ENCODE data around the gene ZDHHC19.

The ZDHHC19 gene

DNA sequence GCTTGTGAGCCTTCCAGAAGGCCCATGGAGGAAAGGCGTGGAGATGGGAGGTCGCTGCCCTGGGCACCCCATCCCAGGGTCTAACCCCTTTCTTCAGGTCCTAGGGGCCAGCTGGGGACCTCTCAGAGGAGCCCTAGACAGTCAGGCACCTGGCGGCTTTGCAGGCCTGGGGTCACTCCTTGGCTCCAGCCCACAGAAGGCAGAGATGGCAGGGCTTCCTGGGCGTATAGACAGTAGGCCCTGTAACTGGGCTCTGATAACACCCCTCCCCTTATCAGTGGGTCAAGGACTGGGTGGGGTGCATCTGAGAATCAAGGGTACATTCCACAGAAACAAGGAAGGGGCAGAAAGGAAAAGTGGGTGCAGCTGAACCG is 16.7 kb downstream of the ZDHHC19 start:
- no peak for TF ChIP-seq FOXP2 (optimal IDR thresholded peaks at IDR 0.05; ENCODE audit: borderline replicate concordance, extremely low read depth, extremely low read length, insufficient read depth)
- no peak for TF ChIP-seq SIN3A (IDR thresholded peaks at IDR 0.05; ENCODE audit: borderline replicate concordance, insufficient read depth, low read length)
- TF ChIP-seq REST (IDR thresholded peaks at IDR 0.05; ENCODE audit: insufficient read depth in 1 of 2, low read depth in 2 of 2, low read length in 2 of 2) = no peak
- no peak for TF ChIP-seq TAF1 (IDR thresholded peaks at IDR 0.05; ENCODE audit: borderline replicate concordance, insufficient read depth, low read length)
- no peak for TF ChIP-seq POLR2AphosphoS5 (IDR thresholded peaks at IDR 0.05; ENCODE audit: low read depth, low read length)

DNA sequence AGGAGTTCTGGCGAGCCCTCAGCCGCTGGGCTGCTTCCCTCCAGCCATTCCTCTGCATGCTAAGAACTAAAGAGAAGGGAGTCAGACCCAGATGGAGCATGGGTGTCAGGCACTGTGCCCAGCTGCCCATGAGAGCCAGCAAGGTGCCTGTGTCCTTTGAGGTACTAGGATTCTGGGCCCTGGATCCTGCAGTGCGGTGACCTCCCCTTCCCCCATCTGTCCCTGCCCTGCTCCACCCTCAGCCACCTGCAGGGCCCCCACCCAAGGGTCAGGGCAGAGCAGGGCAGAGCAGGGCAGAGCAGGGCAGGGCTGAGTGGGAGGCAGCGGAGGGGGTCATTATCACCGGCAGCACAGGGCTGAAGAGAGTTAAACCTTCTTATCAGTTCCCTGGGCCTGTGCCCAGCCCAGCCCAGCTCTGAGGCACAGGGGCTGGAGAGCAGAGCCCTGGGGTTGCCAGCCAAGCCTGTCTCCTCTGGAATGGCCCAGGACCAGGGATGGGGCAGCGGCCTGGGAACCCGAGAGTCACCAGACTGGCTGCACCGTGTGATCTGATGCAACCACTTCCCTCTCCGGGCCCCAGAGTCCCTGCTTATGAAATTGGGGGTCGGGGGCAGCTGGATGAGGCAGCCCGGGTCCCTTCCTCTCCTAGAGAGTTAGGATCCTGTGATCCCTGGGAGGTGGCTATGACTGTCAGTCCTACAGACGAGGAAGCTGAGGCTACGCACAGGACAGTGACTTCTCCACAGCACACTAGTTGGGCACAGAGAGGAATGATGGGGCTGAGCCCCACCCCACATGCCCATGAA is 17.3 kb downstream of the ZDHHC19 start:
- TF ChIP-seq POLR2AphosphoS5 (IDR thresholded peaks at IDR 0.05; ENCODE audit: low read depth, low read length) = no peak
- TF ChIP-seq FOXP2 (optimal IDR thresholded peaks at IDR 0.05; ENCODE audit: borderline replicate concordance, extremely low read depth, extremely low read length, insufficient read depth) = no peak
- no peak for TF ChIP-seq REST (IDR thresholded peaks at IDR 0.05; ENCODE audit: insufficient read depth in 1 of 2, low read depth in 2 of 2, low read length in 2 of 2)
- no peak for TF ChIP-seq SIN3A (IDR thresholded peaks at IDR 0.05; ENCODE audit: borderline replicate concordance, insufficient read depth, low read length)
- TF ChIP-seq TAF1 (IDR thresholded peaks at IDR 0.05; ENCODE audit: borderline replicate concordance, insufficient read depth, low read length) = no peak

- TF ChIP-seq FOXP2 (optimal IDR thresholded peaks at IDR 0.05; ENCODE audit: borderline replicate concordance, extremely low read depth, extremely low read length, insufficient read depth) (no peak), POLR2AphosphoS5 (IDR thresholded peaks at IDR 0.05; ENCODE audit: low read depth, low read length) (no peak), SIN3A (IDR thresholded peaks at IDR 0.05; ENCODE audit: borderline replicate concordance, insufficient read depth, low read length) (no peak), TAF1 (IDR thresholded peaks at IDR 0.05; ENCODE audit: borderline replicate concordance, insufficient read depth, low read length) (no peak)
These were observed 18.0 kb downstream of the ZDHHC19 start for GRCh38 chr3:196193133-196193735.

GRCh38 chr3:196192524-196193051 is 18.6 kb downstream of the ZDHHC19 start:
- TF ChIP-seq TAF1 (IDR thresholded peaks at IDR 0.05; ENCODE audit: borderline replicate concordance, insufficient read depth, low read length) (no peak), FOXP2 (optimal IDR thresholded peaks at IDR 0.05; ENCODE audit: borderline replicate concordance, extremely low read depth, extremely low read length, insufficient read depth) (no peak), SIN3A (IDR thresholded peaks at IDR 0.05; ENCODE audit: borderline replicate concordance, insufficient read depth, low read length) (no peak), REST (IDR thresholded peaks at IDR 0.05; ENCODE audit: insufficient read depth in 1 of 2, low read depth in 2 of 2, low read length in 2 of 2) (no peak), POLR2AphosphoS5 (IDR thresholded peaks at IDR 0.05; ENCODE audit: low read depth, low read length) (no peak)

- TF ChIP-seq TAF1 (IDR thresholded peaks at IDR 0.05; ENCODE audit: borderline replicate concordance, insufficient read depth, low read length) (no peak), REST (IDR thresholded peaks at IDR 0.05; ENCODE audit: insufficient read depth in 1 of 2, low read depth in 2 of 2, low read length in 2 of 2) (no peak), POLR2AphosphoS5 (IDR thresholded peaks at IDR 0.05; ENCODE audit: low read depth, low read length) (no peak), SIN3A (IDR thresholded peaks at IDR 0.05; ENCODE audit: borderline replicate concordance, insufficient read depth, low read length) (no peak), FOXP2 (optimal IDR thresholded peaks at IDR 0.05; ENCODE audit: borderline replicate concordance, extremely low read depth, extremely low read length, insufficient read depth) (no peak)
These were observed 19.1 kb downstream of the ZDHHC19 start for GRCh38 chr3:196192036-196192523.

Data from PFSK-1 (cell line).